Uterus (tissue), 4 donors: Measurements from ENCODE around the gene IFT43. TPM values are rescaled to one million over a fixed set of nuclear protein-coding genes. Genes with fewer than 3 reads are reported as not detected.

Experiments used
- DNase-seq, 2 donors: peaks; one replicate each; pipeline ENCODE4 v3.0.0-alpha.2; 2019 to 2020
- H3K27ac ChIP-seq, 2 donors: fragments of 200-600 bp; sonication (generic); 1 replicate in 1 of 2; 2 replicates in 1 of 2; pipeline ENCODE4 v1.5.1; 2016 to 2018
- H3K27me3 ChIP-seq, 2 donors: fragments of 200-600 bp; sonication (generic); one replicate each; pipeline ENCODE4 v1.5.1; 2018 to 2019; ENCODE audit warnings: control low read depth in 1 of 2
- H3K36me3 ChIP-seq, 2 donors: fragments of 200-600 bp; sonication (generic); one replicate each; pipeline ENCODE4 v1.5.1; 2019; ENCODE audit warnings: control low read depth in 1 of 2
- H3K4me1 ChIP-seq, 2 donors: fragments of 200-600 bp; sonication (generic); one replicate each; pipeline ENCODE4 v1.5.1; 2018 to 2019; ENCODE audit warnings: control low read depth in 1 of 2
- H3K4me3 ChIP-seq, 2 donors: fragments of 200-600 bp; sonication (generic); 1 replicate in 1 of 2; 2 replicates in 1 of 2; pipeline ENCODE4 v1.5.1; 2018 to 2019; ENCODE audit warnings: mild to moderate bottlenecking in 1 of 2
- H3K9me3 ChIP-seq, 2 donors: fragments of 200-600 bp; sonication (generic); one replicate each; pipeline ENCODE4 v1.5.1; 2019; ENCODE audit warnings: control low read depth in 1 of 2
- POLR2A ChIP-seq, 2 donors: fragments of 450-650 bp; IDR thresholded peaks; one replicate each; pipeline ENCODE4 v1.6.1; 2016; ENCODE audit warnings: antibody characterized with exemption in 2 of 2, mild to moderate bottlenecking in 1 of 2, moderate library complexity in 1 of 2
- intact Hi-C: fragments of 100-400 bp; cut with DNase I; formaldehyde crosslinking; loops from one replicate; pipeline ENCODE4 v1.15.1; 2023; ENCODE audit warnings: low total_unique reads
- total RNA-seq, 4 donors: library from RNA; depleted of rRNA in 3 of 4; stranded (reverse); fragments of >200 nt in 3 of 4; gene quantifications; one replicate each; pipeline versions ENCODE4 v1.1.0 to v1.2.4, GENCODE V29; 2014 to 2023
- TF ChIP-seq, protein P1 (sequence below), 4 experiments: fragments of 200-600 bp in 2 of 4; fragments of 450-650 bp in 2 of 4; sonication (generic) in 2 of 4; IDR thresholded peaks; one replicate each; pipeline ENCODE4 v1.5.1; 2016 to 2019; ENCODE audit warnings: antibody characterized with exemption in 4 of 4, mild to moderate bottlenecking in 2 of 4, moderate library complexity in 1 of 4
- donor health status: DM: yes; HTN: yes; CAD: no.

The IFT43 gene
- total RNA-seq, 4 donors from 2014 or later = 34.2 to 75.3 (median 49.1) TPM

DNA sequence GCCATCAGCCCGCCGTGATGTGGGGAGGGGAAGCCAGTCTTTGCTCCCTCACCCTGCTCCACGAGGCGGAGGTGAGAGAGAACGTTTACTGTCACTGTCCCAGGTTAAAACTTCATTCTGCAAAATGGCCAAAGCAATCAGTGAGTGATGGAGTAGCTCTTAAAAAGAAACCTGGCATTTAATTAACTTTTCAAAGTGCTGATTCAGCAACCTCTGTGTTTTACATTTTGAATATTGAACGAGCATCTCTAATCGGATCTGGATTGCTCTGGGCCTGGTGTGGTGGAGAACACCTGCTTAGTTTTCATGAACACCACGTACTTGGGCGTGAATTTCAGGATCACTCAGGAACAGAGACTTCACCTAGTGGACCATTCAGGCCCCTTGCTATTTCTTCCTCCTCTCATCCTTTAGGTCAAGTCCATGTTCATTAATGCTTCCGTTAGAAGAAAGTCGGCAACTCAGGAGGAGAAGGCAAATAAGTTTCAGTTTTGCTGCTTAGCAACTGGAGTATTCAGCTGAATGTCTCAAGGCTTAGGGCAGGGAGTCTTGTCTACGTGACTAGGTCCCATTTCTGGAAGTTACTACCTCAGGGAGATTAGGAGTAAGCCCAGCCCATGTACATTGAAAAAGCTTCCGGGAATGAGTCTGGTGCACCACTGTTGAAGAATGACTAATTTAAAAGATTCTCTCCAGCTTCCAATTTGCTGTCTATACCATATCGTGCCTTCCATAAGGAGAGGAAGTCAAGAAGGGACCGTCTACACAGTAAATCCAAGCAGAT, 68.2 kb downstream of the IFT43 start:
- no peaks in the 10 kb centered on the region for H3K36me3 ChIP-seq
- no peaks in the 10 kb centered on the region for H3K27me3 ChIP-seq
- no peaks in the 10 kb centered on the region for H3K9me3 ChIP-seq
- intact Hi-C loops = no loop called here
- H3K4me3 ChIP-seq = no peak overlapping the region
- DNase-seq = no peak
- no peak overlapping the region for H3K27ac ChIP-seq
- no peaks in the 10 kb centered on the region for H3K4me1 ChIP-seq
- TF ChIP-seq POLR2A (IDR thresholded peaks at IDR 0.05) = no peak
- TF ChIP-seq, protein P1, sequence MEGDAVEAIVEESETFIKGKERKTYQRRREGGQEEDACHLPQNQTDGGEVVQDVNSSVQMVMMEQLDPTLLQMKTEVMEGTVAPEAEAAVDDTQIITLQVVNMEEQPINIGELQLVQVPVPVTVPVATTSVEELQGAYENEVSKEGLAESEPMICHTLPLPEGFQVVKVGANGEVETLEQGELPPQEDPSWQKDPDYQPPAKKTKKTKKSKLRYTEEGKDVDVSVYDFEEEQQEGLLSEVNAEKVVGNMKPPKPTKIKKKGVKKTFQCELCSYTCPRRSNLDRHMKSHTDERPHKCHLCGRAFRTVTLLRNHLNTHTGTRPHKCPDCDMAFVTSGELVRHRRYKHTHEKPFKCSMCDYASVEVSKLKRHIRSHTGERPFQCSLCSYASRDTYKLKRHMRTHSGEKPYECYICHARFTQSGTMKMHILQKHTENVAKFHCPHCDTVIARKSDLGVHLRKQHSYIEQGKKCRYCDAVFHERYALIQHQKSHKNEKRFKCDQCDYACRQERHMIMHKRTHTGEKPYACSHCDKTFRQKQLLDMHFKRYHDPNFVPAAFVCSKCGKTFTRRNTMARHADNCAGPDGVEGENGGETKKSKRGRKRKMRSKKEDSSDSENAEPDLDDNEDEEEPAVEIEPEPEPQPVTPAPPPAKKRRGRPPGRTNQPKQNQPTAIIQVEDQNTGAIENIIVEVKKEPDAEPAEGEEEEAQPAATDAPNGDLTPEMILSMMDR (IDR thresholded peaks at IDR 0.05) = no peak

DNA sequence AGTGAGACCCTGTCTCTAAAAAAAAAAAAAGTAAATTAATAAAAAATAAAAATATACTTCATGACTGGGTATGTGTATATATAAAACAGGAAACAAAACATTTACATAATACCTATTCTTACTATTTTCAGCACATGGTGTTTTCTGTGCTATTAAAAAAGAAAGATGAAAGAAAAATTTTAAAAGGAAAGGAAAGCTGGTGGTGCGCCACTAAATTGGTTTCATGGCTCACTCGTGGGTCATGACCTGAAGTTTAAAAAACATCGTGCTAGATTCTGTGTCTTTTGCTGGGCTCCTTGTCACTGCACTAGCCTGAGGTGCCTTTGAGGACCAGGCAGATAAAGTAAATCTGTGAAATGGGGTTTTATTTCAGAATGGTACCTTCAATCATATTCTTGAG, 69.8 kb downstream of the IFT43 start:
- TF ChIP-seq, protein P1 (IDR thresholded peaks at IDR 0.05) = no peak
- TF ChIP-seq POLR2A (IDR thresholded peaks at IDR 0.05) = no peak
- H3K36me3 ChIP-seq = no peaks in the 10 kb centered on the region
- no peaks in the 10 kb centered on the region for H3K27me3 ChIP-seq
- DNase-seq = no peak
- no peak overlapping the region for H3K27ac ChIP-seq
- H3K9me3 ChIP-seq = no peaks in the 10 kb centered on the region
- H3K4me1 ChIP-seq = no peaks in the 10 kb centered on the region
- intact Hi-C loops = no loop called here
- no peak overlapping the region for H3K4me3 ChIP-seq

DNA sequence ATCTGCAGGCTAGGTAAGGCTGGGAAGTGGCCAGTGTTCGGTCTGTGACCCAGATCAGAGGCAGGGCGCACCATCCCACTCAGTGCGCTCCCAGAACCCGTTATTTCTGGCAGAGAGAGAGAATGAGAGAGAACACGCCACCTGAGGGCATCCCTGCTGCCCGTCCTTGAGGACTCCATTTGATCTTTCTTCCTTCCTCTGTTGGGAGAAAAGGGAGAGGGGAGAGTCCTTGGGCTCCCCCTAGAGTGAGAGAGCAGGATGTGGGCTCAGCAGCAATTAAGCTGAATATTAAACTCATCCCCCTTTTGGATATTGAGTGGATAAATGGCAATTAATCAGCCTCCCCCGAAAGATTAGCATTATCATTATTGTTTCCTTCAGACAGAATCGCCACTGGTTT, 70.6 kb downstream of the IFT43 start:
- Histone ChIP-seq H3K27me3 (no peaks in the 10 kb centered on the region), H3K4me3 (no peak overlapping the region), H3K4me1 (no peaks in the 10 kb centered on the region), H3K36me3 (no peaks in the 10 kb centered on the region), H3K27ac (no peak overlapping the region), H3K9me3 (no peaks in the 10 kb centered on the region)
- intact Hi-C loops = no loop called here
- no peak for DNase-seq
- no peak for TF ChIP-seq POLR2A (IDR thresholded peaks at IDR 0.05)
- TF ChIP-seq, protein P1 (IDR thresholded peaks at IDR 0.05) = no peak

DNA sequence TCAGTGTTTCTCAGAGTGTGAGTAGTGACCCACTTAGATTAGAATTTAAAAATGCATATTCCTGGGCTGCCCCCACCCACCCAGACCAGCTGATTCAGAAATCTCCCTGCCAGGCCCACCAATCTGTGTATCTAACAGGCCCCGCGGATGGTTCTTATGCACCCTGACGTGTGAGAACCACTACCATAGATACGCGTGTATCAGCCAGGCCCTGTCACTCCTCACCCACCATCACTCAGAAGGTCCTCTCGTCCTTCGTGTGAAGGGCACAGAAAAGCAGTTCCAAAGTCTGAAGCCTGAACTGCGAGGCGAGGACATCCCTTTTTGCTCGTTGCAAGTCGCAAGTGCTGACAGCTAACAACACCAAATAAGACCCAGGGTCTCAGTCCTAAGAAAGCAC, 72.4 kb downstream of the IFT43 start:
- intact Hi-C loops = no loop called here
- TF ChIP-seq, protein P1 (IDR thresholded peaks at IDR 0.05) = no peak
- TF ChIP-seq POLR2A (IDR thresholded peaks at IDR 0.05) = no peak
- Histone ChIP-seq H3K27me3 (no peaks in the 10 kb centered on the region), H3K9me3 (no peaks in the 10 kb centered on the region), H3K27ac (no peak overlapping the region), H3K4me3 (no peak overlapping the region), H3K4me1 (no peaks in the 10 kb centered on the region), H3K36me3 (no peaks in the 10 kb centered on the region)
- no peak for DNase-seq

- H3K36me3 ChIP-seq = no peaks in the 10 kb centered on the region
- no peaks in the 10 kb centered on the region for H3K9me3 ChIP-seq
- H3K27me3 ChIP-seq = no peaks in the 10 kb centered on the region
- no peak overlapping the region for H3K27ac ChIP-seq
- H3K4me3 ChIP-seq = no peak overlapping the region
- no peak for DNase-seq
- intact Hi-C loops = no loop called here
- TF ChIP-seq POLR2A (IDR thresholded peaks at IDR 0.05) = no peak
- TF ChIP-seq, protein P1 (IDR thresholded peaks at IDR 0.05) = no peak
- no peaks in the 10 kb centered on the region for H3K4me1 ChIP-seq
These were observed 77.8 kb downstream of the IFT43 start for GRCh38 chr14:76063327-76063726.
